ENCODE measurements around the gene CXCR5. TPM values are rescaled to one million over a fixed set of nuclear protein-coding genes. Genes with fewer than 3 reads are reported as not detected.
A peak's percentile ranks its signal among the peaks of the same experiment; 100 is the strongest.

Gene CXCR5
- total and polyA plus RNA-seq, 2 of the 4 experiments (the other 2 are of a cell fraction): not detected

DNA sequence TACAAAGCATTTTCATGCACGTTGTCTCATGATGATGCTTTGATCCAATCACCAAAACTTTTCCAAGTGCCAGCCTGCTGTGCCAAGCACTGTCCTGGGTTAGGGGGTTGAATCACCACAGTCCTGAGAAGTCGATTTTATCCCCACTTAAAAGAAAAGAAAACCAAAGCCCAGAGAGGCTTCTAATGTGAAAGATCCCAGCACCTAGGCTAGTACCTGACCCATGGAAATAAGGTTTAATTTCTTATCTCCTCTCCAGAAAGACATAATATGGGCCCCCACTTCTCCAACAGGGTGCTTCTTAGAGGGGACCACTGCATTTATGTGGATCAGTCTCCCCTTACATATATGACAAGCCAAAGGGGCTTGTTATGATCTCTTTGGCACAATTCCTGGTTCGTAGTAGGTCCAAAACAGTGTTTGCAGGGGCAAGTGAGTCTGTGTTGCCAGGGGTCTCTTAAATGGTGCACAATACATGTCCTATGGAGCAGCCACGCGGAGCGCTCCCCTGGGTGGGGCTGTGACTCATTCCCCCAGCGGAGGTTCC is 43.9 kb downstream of the CXCR5 start:
- CTCF ChIA-PET: interaction anchor here (0.5 to 1.4 kb wide), 10 partner anchors 9 to 247 kb away, joined by 3 to 15 read pairs (median 3); no protein-coding TSS in a partner anchor
- Histone ChIP-seq H2BK15ac (ENCODE audit: low read depth, low read length) (peak overlapping the region; percentile 16; the same call in 1 of the 3 replicates), H3K4me3 (ENCODE audit: insufficient read depth, low read depth, low read length) (no peak overlapping the region), H3K9me3 (ENCODE audit: control insufficient read depth, insufficient read depth, low read length) (no peaks in the 10 kb centered on the region), H3K9me1 (ENCODE audit: insufficient read depth, low read length) (no peaks in the 10 kb centered on the region), H3K14ac (replicated peaks; ENCODE audit: low read depth, low read length) (0 out of 2 replicates have a peak overlapping the region, but pooled peaks have one; percentile 36), H4K91ac (ENCODE audit: insufficient read depth, low read depth, low read length) (peak overlapping the region; percentile 71), H3K27me3 (ENCODE audit: control insufficient read depth, insufficient read depth, low read length) (no peaks in the 10 kb centered on the region), H3K56ac (ENCODE audit: extremely low read depth, insufficient read depth, low read length) (peak overlapping the region; percentile 62; the same call in 1 of the 2 replicates), H2BK120ac (ENCODE audit: low read depth, low read length) (peak overlapping the region; percentile 59), H4K20me1 (ENCODE audit: insufficient read depth, low read length) (peaks cover 25% of the 10 kb centered on the region), H2BK20ac (ENCODE audit: low read depth, low read length) (no peak overlapping the region), H4K8ac (ENCODE audit: low read depth in 2 of 2, low read length in 2 of 2) (peak overlapping the region in 1 of 2 experiments; percentile 57; a peak in 2 of 4 replicates), H3K4me1 (ENCODE audit: control insufficient read depth, insufficient read depth, low read length) (0 out of 2 replicates have a peak, but pooled peaks cover 3% of the 10 kb centered on the region), H4K5ac (ENCODE audit: low read depth, low read length) (no peak overlapping the region), H3K4ac (ENCODE audit: low read depth, low read length) (peak overlapping the region; percentile 77), H3K18ac (ENCODE audit: low read depth, low read length) (no peak overlapping the region), H3K27ac (ENCODE audit: insufficient read depth, low read length) (no peak overlapping the region), H2AFZ (replicated peaks; ENCODE audit: low read length, poor library complexity) (peak overlapping the region; percentile 97), H3K79me1 (ENCODE audit: low read depth in 1 of 2, low read length in 2 of 2) (peaks cover 0 to 24% of the 10 kb centered on the region in 2 experiments; a peak in 2 of 4 replicates), H2AK9ac (replicated peaks; ENCODE audit: low read depth, low read length, poor library complexity) (peak overlapping the region; percentile 53), H3K23ac (ENCODE audit: low read depth, low read length) (0 out of 2 replicates have a peak overlapping the region, but pooled peaks have one; percentile 20), H3K4me2 (ENCODE audit: low read depth, low read length) (peak overlapping the region; percentile 54), H3K9ac (ENCODE audit: low read depth, low read length) (peak overlapping the region; percentile 17; the same call in 1 of the 2 replicates), H3K36me3 (ENCODE audit: control insufficient read depth, insufficient read depth, low read length) (no peaks in the 10 kb centered on the region), H2AK5ac (ENCODE audit: low read depth, low read length) (peak overlapping the region; percentile 77), H2BK5ac (ENCODE audit: low read depth, low read length, poor library complexity, severe bottlenecking) (no peak overlapping the region)
- BruUV-seq (replicated peaks): no TSS peak
- in situ Hi-C loops (cut with MboI; ENCODE audit: low sequenced_read_pairs): no loop called here
- no peak for ATAC-seq (ENCODE audit: low read depth)
- dilution Hi-C loops (cut with HindIII; ENCODE audit: low sequenced_read_pairs, unreplicated experiment): no loop called here
- intact Hi-C loops (cut with micrococcal nuclease): loop anchor here (1.0 kb wide), 4 partner anchors 20 to 268 kb away; partner anchors contain the start of gene DDX6
- WGBS, 2 experiments (ENCODE audit: extremely low coverage in 2 of 2, insufficient read length in 1 of 2): 0% methylated on average over 4 of the region's 7 CpGs; no CpG with 5 or more reads in 1 of the 2 experiments
- POLR2A ChIA-PET (ENCODE audit: unreplicated experiment): no interaction called here
- DNase-seq: no peak
- 0 out of 2 replicates have a peak, but pooled peaks have one; percentile 58 for TF ChIP-seq FOS (IDR thresholded peaks at IDR 0.05; ENCODE audit: low read depth, low read length)
- TF ChIP-seq BHLHE40 (IDR thresholded peaks at IDR 0.05; ENCODE audit: low read depth, low read length): no peak
- no peak for TF ChIP-seq RFX5 (IDR thresholded peaks at IDR 0.05; ENCODE audit: low read depth, low read length)
- TF ChIP-seq MXI1 (IDR thresholded peaks at IDR 0.05; ENCODE audit: borderline replicate concordance, low read depth, low read length): 0 out of 2 replicates have a peak, but pooled peaks have one; percentile 45
- no peak for TF ChIP-seq SMC3 (IDR thresholded peaks at IDR 0.05; ENCODE audit: low read depth, low read length)
- TF ChIP-seq, protein P1, sequence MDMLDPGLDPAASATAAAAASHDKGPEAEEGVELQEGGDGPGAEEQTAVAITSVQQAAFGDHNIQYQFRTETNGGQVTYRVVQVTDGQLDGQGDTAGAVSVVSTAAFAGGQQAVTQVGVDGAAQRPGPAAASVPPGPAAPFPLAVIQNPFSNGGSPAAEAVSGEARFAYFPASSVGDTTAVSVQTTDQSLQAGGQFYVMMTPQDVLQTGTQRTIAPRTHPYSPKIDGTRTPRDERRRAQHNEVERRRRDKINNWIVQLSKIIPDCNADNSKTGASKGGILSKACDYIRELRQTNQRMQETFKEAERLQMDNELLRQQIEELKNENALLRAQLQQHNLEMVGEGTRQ (IDR thresholded peaks at IDR 0.05; ENCODE audit: low read depth, low read length): no peak
